K562 (cell line): Measurements from ENCODE around the gene CEP128. TPM values are rescaled to one million over a fixed set of nuclear protein-coding genes. Genes with fewer than 3 reads are reported as not detected.

Experiments used
- KDM1A ChIP-seq, 2 experiments: fragments of 450-650 bp; IDR thresholded peaks; 2 replicates each; pipeline ENCODE4 v1.6.1; 2016; ENCODE audit warnings: mild to moderate bottlenecking in 2 of 2
- TCF7L2 ChIP-seq: fragments of 150-350 bp; IDR thresholded peaks from 2 replicates; pipeline ENCODE4 v1.6.1; 2016; ENCODE audit warnings: low read depth, mild to moderate bottlenecking, low read length, moderate library complexity
- ZNF134 ChIP-seq: fragments of 250-450 bp; sonication (Bioruptor Pico); conservative IDR thresholded peaks from 2 replicates; pipeline ENCODE4 v1.4.0; 2020
- polyA plus RNA-seq, 8 experiments: library from polyadenylated mRNA; depleted of rRNA in 4 of 8; stranded (reverse) in 5 of 8; unstranded in 3 of 8; fragments of >200 nt; fragmentation: Nextera tagmentation in 2 of 8; fragmentation: Illumina TruSeq in 1 of 8; extraction: Ambion mirVana in 2 of 8; extraction: Trizol in 1 of 8; gene quantifications; 2 replicates each; pipeline versions ENCODE4 v1.2.1 to v1.2.3, GENCODE V29; 2011 to 2014; ENCODE audit warnings: inconsistent platforms in 1 of 8, missing spikeins in 1 of 8
- total RNA-seq, 7 experiments: library from RNA; depleted of rRNA in 6 of 7; stranded (reverse); fragments of >200 nt in 6 of 7; fragmentation: Illumina TruSeq in 2 of 7; extraction: Trizol in 2 of 7; gene quantifications; 2 replicates each; pipeline versions ENCODE4 v1.2.1 to v1.2.3, GENCODE V29; 2011 to 2021; ENCODE audit warnings: low replicate concordance in 1 of 7
- TF ChIP-seq, protein P1 (sequence below): fragments of 450-650 bp; IDR thresholded peaks from 2 replicates; pipeline ENCODE4 v1.6.1; 2016; ENCODE audit warnings: low read depth

CEP128 gene
- total and polyA plus RNA-seq, 9 of the 15 experiments (the other 6 are each of a cell fraction or from before 2014, with no cell fraction given), result 2.3 to 9.2 (median 4.6) TPM

DNA sequence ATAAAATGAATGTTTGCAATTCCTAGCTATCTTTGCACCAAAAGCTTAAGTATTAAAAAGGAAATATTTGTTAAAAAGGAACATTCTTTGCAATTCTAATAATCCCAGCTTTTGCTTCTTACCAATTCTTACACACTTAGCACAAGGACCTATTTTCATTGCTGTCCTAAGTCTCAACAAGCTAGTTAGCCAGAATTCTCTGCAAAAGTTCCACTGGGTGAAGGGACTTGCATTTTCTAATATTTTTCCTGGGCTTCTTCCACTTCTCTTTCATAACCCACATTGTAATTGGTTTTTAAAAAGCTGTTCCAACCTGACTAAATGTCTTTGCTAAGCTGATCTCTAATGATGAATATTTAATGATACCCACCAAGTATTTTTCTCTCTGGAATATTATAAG is 422.5 kb downstream of the CEP128 start (continued):
- TF ChIP-seq, protein P1, sequence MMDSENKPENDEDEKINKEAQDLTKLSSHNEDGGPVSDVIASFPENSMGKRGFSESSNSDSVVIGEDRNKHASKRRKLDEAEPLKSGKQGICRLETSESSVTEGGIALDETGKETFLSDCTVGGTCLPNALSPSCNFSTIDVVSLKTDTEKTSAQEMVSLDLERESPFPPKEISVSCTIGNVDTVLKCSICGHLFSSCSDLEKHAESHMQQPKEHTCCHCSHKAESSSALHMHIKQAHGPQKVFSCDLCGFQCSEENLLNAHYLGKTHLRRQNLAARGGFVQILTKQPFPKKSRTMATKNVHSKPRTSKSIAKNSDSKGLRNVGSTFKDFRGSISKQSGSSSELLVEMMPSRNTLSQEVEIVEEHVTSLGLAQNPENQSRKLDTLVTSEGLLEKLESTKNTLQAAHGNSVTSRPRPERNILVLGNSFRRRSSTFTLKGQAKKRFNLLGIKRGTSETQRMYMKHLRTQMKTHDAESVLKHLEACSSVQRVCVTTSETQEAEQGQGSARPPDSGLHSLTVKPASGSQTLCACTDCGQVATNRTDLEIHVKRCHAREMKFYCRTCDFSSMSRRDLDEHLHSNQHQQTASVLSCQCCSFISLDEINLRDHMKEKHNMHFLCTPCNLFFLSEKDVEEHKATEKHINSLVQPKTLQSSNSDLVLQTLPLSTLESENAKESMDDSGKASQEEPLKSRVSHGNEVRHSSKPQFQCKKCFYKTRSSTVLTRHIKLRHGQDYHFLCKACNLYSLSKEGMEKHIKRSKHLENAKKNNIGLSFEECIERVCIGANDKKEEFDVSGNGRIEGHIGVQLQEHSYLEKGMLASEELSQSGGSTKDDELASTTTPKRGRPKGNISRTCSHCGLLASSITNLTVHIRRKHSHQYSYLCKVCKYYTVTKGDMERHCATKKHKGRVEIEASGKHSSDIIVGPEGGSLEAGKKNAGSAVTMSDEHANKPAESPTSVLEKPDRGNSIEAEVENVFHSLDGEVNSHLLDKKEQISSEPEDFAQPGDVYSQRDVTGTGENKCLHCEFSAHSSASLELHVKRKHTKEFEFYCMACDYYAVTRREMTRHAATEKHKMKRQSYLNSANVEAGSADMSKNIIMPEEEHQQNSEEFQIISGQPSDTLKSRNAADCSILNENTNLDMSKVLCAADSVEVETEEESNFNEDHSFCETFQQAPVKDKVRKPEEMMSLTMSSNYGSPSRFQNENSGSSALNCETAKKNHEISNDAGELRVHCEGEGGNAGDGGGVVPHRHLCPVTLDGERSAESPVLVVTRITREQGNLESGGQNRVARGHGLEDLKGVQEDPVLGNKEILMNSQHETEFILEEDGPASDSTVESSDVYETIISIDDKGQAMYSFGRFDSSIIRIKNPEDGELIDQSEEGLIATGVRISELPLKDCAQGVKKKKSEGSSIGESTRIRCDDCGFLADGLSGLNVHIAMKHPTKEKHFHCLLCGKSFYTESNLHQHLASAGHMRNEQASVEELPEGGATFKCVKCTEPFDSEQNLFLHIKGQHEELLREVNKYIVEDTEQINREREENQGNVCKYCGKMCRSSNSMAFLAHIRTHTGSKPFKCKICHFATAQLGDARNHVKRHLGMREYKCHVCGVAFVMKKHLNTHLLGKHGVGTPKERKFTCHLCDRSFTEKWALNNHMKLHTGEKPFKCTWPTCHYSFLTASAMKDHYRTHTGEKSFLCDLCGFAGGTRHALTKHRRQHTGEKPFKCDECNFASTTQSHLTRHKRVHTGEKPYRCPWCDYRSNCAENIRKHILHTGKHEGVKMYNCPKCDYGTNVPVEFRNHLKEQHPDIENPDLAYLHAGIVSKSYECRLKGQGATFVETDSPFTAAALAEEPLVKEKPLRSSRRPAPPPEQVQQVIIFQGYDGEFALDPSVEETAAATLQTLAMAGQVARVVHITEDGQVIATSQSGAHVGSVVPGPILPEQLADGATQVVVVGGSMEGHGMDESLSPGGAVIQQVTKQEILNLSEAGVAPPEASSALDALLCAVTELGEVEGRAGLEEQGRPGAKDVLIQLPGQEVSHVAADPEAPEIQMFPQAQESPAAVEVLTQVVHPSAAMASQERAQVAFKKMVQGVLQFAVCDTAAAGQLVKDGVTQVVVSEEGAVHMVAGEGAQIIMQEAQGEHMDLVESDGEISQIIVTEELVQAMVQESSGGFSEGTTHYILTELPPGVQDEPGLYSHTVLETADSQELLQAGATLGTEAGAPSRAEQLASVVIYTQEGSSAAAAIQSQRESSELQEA, result no peak
- TF ChIP-seq KDM1A (IDR thresholded peaks at IDR 0.05) (no peak), TCF7L2 (no peak), ZNF134 (no peak)
